ENCODE data around the gene DMD. TPM values are rescaled to one million over a fixed set of nuclear protein-coding genes. Genes with fewer than 3 reads are reported as not detected.

DMD gene
- total and polyA plus RNA-seq, 12 donors = 28.5 to 228 (median 168) TPM

- H3K27ac ChIP-seq = no peak overlapping the region
- H3K27me3 ChIP-seq = no peaks in the 10 kb centered on the region
- intact Hi-C loops (cut with DNase I) = no loop called here
- no peaks in the 10 kb centered on the region for H3K9me3 ChIP-seq
- TF ChIP-seq CTCF (IDR thresholded peaks at IDR 0.05) = no peak
- 75 to 82% methylated on average over 5 of the region's 5 CpGs for WGBS, 2 donors
- no peaks in the 10 kb centered on the region for H3K36me3 ChIP-seq
- no peaks in the 10 kb centered on the region for H3K4me1 ChIP-seq
- ATAC-seq = no peak
- H3K4me3 ChIP-seq = no peak overlapping the region
- no peak for DNase-seq
Observed at GRCh38 chrX:32370456-32371205, 840.7 kb downstream of the DMD start.

- peak in 1 of 2 donors; percentile 3 for DNase-seq
Observed at GRCh38 chrX:32293962-32294700, 917.2 kb downstream of the DMD start.

GRCh38 chrX:32289356-32289755 lies 922.0 kb downstream of the DMD start:
- no peak for DNase-seq
- TF ChIP-seq CTCF (IDR thresholded peaks at IDR 0.05) = no peak
- H3K9me3 ChIP-seq = no peaks in the 10 kb centered on the region
- peaks cover 0 to 4% (median 0%) of the 10 kb centered on the region in 9 donors for H3K36me3 ChIP-seq
- peaks cover 0 to 13% (median 0%) of the 10 kb centered on the region in 9 donors for H3K4me1 ChIP-seq
- H3K27me3 ChIP-seq = peaks cover 0 to 6% (median 0%) of the 10 kb centered on the region in 7 donors
- H3K4me3 ChIP-seq = no peak overlapping the region
- peak overlapping the region in 1 of 10 donors; percentile 7 for H3K27ac ChIP-seq
- WGBS, 2 donors = 34 to 39% methylated on average over 3 of the region's 3 CpGs
- ATAC-seq = peak in 2 of 8 donors; percentile 31 to 64
- intact Hi-C loops (cut with DNase I) = no loop called here

More at GRCh38 chrX:32293962-32294700, 917.2 kb downstream of the DMD start:
- Histone ChIP-seq H3K27ac (no peak overlapping the region), H3K36me3 (no peaks in the 10 kb centered on the region), H3K27me3 (peaks cover 0 to 5% (median 0%) of the 10 kb centered on the region in 7 donors), H3K4me3 (no peak overlapping the region), H3K9me3 (no peaks in the 10 kb centered on the region), H3K4me1 (peaks cover 0 to 17% (median 0%) of the 10 kb centered on the region in 9 donors)
- ATAC-seq = peak in 2 of 8 donors; percentile 38 to 47
- no peak for TF ChIP-seq CTCF (IDR thresholded peaks at IDR 0.05)
- WGBS, 2 donors = 37 to 41% methylated on average over 7 of the region's 7 CpGs
- intact Hi-C loops (cut with DNase I) = no loop called here

GRCh38 chrX:32281853-32282252 lies 929.5 kb downstream of the DMD start:
- no peaks in the 10 kb centered on the region for H3K27me3 ChIP-seq
- DNase-seq = no peak
- H3K9me3 ChIP-seq = no peaks in the 10 kb centered on the region
- H3K4me3 ChIP-seq = no peak overlapping the region
- no peak for TF ChIP-seq CTCF (IDR thresholded peaks at IDR 0.05)
- peaks cover 0 to 4% (median 0%) of the 10 kb centered on the region in 9 donors for H3K36me3 ChIP-seq
- intact Hi-C loops (cut with DNase I) = no loop called here
- no peak for ATAC-seq
- WGBS, 2 donors = 41 to 44% methylated on average over 1 of the region's 1 CpG
- no peaks in the 10 kb centered on the region for H3K4me1 ChIP-seq
- H3K27ac ChIP-seq = no peak overlapping the region
